ENCODE data around the gene PLEKHA7. TPM values are rescaled to one million over a fixed set of nuclear protein-coding genes. Genes with fewer than 3 reads are reported as not detected.

PLEKHA7 gene
- total RNA-seq, 1 experiment from 2014 or later = 1.7 TPM

GRCh38 chr11:16969010-16969999 lies 44.9 kb downstream of the PLEKHA7 start:
- DNase-seq (ENCODE audit: low spot score) = no peak
- H3K27ac ChIP-seq (ENCODE audit: low read depth, low read length, poor library complexity, severe bottlenecking) = no peak overlapping the region
- H3K9me3 ChIP-seq (ENCODE audit: low read depth, low read length, poor library complexity, severe bottlenecking) = no peaks in the 10 kb centered on the region
- no peak overlapping the region for H3K4me3 ChIP-seq (ENCODE audit: low read depth, low read length, poor library complexity, severe bottlenecking)
- no peaks in the 10 kb centered on the region for H3K4me1 ChIP-seq (ENCODE audit: insufficient read depth, low read length, poor library complexity, severe bottlenecking)
- POLR2A ChIA-PET (ENCODE audit: low non-redundant PET) = no interaction called here
- no peaks in the 10 kb centered on the region for H3K27me3 ChIP-seq (replicated peaks; ENCODE audit: insufficient read depth, low read depth, low read length, poor library complexity)
- TF ChIP-seq, protein P1, sequence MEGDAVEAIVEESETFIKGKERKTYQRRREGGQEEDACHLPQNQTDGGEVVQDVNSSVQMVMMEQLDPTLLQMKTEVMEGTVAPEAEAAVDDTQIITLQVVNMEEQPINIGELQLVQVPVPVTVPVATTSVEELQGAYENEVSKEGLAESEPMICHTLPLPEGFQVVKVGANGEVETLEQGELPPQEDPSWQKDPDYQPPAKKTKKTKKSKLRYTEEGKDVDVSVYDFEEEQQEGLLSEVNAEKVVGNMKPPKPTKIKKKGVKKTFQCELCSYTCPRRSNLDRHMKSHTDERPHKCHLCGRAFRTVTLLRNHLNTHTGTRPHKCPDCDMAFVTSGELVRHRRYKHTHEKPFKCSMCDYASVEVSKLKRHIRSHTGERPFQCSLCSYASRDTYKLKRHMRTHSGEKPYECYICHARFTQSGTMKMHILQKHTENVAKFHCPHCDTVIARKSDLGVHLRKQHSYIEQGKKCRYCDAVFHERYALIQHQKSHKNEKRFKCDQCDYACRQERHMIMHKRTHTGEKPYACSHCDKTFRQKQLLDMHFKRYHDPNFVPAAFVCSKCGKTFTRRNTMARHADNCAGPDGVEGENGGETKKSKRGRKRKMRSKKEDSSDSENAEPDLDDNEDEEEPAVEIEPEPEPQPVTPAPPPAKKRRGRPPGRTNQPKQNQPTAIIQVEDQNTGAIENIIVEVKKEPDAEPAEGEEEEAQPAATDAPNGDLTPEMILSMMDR (conservative IDR thresholded peaks at IDR 0.05; ENCODE audit: low read depth, low read length) = no peak
- no peak for TF ChIP-seq EZH2 (IDR thresholded peaks at IDR 0.05; ENCODE audit: borderline replicate concordance, low read depth, low read length, poor library complexity, severe bottlenecking)
- no TSS peak for BruUV-seq (replicated peaks)
- intact Hi-C loops (cut with micrococcal nuclease; ENCODE audit: unreplicated experiment) = no loop called here
- CTCF ChIA-PET = no interaction called here
- H3K36me3 ChIP-seq (ENCODE audit: insufficient read depth, low read length, poor library complexity, severe bottlenecking) = no peaks in the 10 kb centered on the region

- no peak for DNase-seq (ENCODE audit: low spot score)
- Histone ChIP-seq H3K36me3 (ENCODE audit: insufficient read depth, low read length, poor library complexity, severe bottlenecking) (no peaks in the 10 kb centered on the region), H3K27ac (ENCODE audit: low read depth, low read length, poor library complexity, severe bottlenecking) (no peak overlapping the region), H3K9me3 (ENCODE audit: low read depth, low read length, poor library complexity, severe bottlenecking) (no peaks in the 10 kb centered on the region), H3K27me3 (replicated peaks; ENCODE audit: insufficient read depth, low read depth, low read length, poor library complexity) (no peaks in the 10 kb centered on the region), H3K4me1 (ENCODE audit: insufficient read depth, low read length, poor library complexity, severe bottlenecking) (no peaks in the 10 kb centered on the region), H3K4me3 (ENCODE audit: low read depth, low read length, poor library complexity, severe bottlenecking) (no peak overlapping the region)
- BruUV-seq (replicated peaks) = no TSS peak
- ChIA-PET CTCF (no interaction called here), POLR2A (ENCODE audit: low non-redundant PET) (interaction anchor here (0.6 kb wide), 1 partner anchor 97 kb away, joined by 3 read pairs; no protein-coding TSS in a partner anchor)
- intact Hi-C loops (cut with micrococcal nuclease; ENCODE audit: unreplicated experiment) = no loop called here
- TF ChIP-seq EZH2 (IDR thresholded peaks at IDR 0.05; ENCODE audit: borderline replicate concordance, low read depth, low read length, poor library complexity, severe bottlenecking) = no peak
Observed at GRCh38 chr11:16968196-16968595, 46.0 kb downstream of the PLEKHA7 start.

DNA sequence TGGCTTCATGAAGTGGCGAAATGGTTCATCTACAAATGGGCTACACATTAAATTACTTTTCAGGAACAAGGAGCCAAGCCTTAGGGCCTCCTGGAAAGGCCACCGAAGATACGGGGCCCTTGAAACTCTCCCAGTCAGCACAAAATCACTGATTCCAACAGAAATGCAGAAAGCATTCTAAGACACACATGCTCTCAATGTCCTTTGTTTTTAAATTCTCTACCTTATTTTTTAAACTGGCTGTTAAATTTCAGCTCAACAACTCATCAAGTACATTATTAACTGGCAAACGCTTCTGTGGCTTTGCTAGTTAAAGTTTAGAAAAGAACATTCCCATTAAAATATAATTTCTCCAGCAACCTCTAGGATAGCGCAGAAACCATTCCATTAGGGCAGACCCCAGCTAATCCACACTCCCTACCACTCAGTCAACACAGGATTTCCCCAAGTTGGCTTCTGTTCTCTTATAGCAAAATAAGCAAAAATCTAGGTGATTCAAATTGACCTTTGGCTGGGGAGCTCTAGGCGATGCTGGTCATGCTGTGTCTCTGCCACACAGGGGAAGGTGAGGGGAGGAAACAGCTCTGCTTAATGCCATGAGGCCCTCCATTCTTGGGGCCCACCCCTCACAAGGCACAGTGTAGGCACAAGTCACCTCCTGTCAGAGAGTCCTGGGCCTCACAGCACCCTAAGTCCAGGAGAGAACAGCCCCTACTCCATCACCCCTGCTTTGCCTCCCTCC lies 47.1 kb downstream of the PLEKHA7 start:
- H3K9me3 ChIP-seq (ENCODE audit: low read depth, low read length, poor library complexity, severe bottlenecking) = no peaks in the 10 kb centered on the region
- ChIA-PET CTCF (no interaction called here), POLR2A (ENCODE audit: low non-redundant PET) (interaction anchor here (0.6 kb wide), 1 partner anchor 181 kb away, joined by 4 read pairs; no protein-coding TSS in a partner anchor)
- no peak for DNase-seq (ENCODE audit: low spot score)
- H3K27ac ChIP-seq (ENCODE audit: low read depth, low read length, poor library complexity, severe bottlenecking) = no peak overlapping the region
- H3K36me3 ChIP-seq (ENCODE audit: insufficient read depth, low read length, poor library complexity, severe bottlenecking) = no peaks in the 10 kb centered on the region
- no peaks in the 10 kb centered on the region for H3K27me3 ChIP-seq (replicated peaks; ENCODE audit: insufficient read depth, low read depth, low read length, poor library complexity)
- intact Hi-C loops (cut with micrococcal nuclease; ENCODE audit: unreplicated experiment) = no loop called here
- H3K4me3 ChIP-seq (ENCODE audit: low read depth, low read length, poor library complexity, severe bottlenecking) = no peak overlapping the region
- no peaks in the 10 kb centered on the region for H3K4me1 ChIP-seq (ENCODE audit: insufficient read depth, low read length, poor library complexity, severe bottlenecking)
- no peak for TF ChIP-seq EZH2 (IDR thresholded peaks at IDR 0.05; ENCODE audit: borderline replicate concordance, low read depth, low read length, poor library complexity, severe bottlenecking)
- BruUV-seq (replicated peaks) = no TSS peak

- ChIA-PET CTCF (interaction anchor here (0.6 kb wide), 1 partner anchor 144 kb away, joined by 3 read pairs; no protein-coding TSS in a partner anchor), POLR2A (ENCODE audit: low non-redundant PET) (no interaction called here)
- no TSS peak for BruUV-seq (replicated peaks)
- H3K9me3 ChIP-seq (ENCODE audit: low read depth, low read length, poor library complexity, severe bottlenecking) = no peaks in the 10 kb centered on the region
- no peak for DNase-seq (ENCODE audit: low spot score)
- H3K27ac ChIP-seq (ENCODE audit: low read depth, low read length, poor library complexity, severe bottlenecking) = no peak overlapping the region
- H3K4me3 ChIP-seq (ENCODE audit: low read depth, low read length, poor library complexity, severe bottlenecking) = no peak overlapping the region
- intact Hi-C loops (cut with micrococcal nuclease; ENCODE audit: unreplicated experiment) = no loop called here
- no peaks in the 10 kb centered on the region for H3K27me3 ChIP-seq (replicated peaks; ENCODE audit: insufficient read depth, low read depth, low read length, poor library complexity)
- TF ChIP-seq EZH2 (IDR thresholded peaks at IDR 0.05; ENCODE audit: borderline replicate concordance, low read depth, low read length, poor library complexity, severe bottlenecking) = no peak
- TF ChIP-seq, protein P1 (conservative IDR thresholded peaks at IDR 0.05; ENCODE audit: low read depth, low read length) = no peak
- no peaks in the 10 kb centered on the region for H3K4me1 ChIP-seq (ENCODE audit: insufficient read depth, low read length, poor library complexity, severe bottlenecking)
- H3K36me3 ChIP-seq (ENCODE audit: insufficient read depth, low read length, poor library complexity, severe bottlenecking) = no peaks in the 10 kb centered on the region
Observed at GRCh38 chr11:16964501-16964900, 49.7 kb downstream of the PLEKHA7 start.
